Hindlimb muscle (tissue), 1 donor: Measurements from ENCODE around the gene UBE2QL1. TPM values are rescaled to one million over a fixed set of nuclear protein-coding genes. Genes with fewer than 3 reads are reported as not detected.
"Not testable (repeated sequence)": the region's sequence is repeated elsewhere in the genome, so short reads cannot be mapped to it uniquely, and the experiment has no call there.

ENCODE experiments used
- DNase-seq: peaks from one replicate; pipeline ENCODE4 v3.0.0-alpha.2; 2013
- polyA plus RNA-seq: library from polyadenylated mRNA; unstranded; fragments of 120-200 nt; gene quantifications from one replicate; pipeline ENCODE4 v1.2.1, GENCODE V29; 2013; ENCODE audit not compliant: insufficient read length

Gene UBE2QL1
- polyA plus RNA-seq, 1 donor, result 2.3 TPM

GRCh38 chr5:6501701-6502100 is 53.0 kb downstream of the UBE2QL1 start:
- no peak for DNase-seq

- no peak for DNase-seq
These were observed 53.8 kb downstream of the UBE2QL1 start for GRCh38 chr5:6502421-6502820.

- no peak for DNase-seq
These were observed 54.7 kb downstream of the UBE2QL1 start for GRCh38 chr5:6503342-6503741.

GRCh38 chr5:6504677-6505415 is 56.2 kb downstream of the UBE2QL1 start:
- DNase-seq, result no peak

GRCh38 chr5:6505416-6505755 is 56.7 kb downstream of the UBE2QL1 start:
- DNase-seq, result no peak

GRCh38 chr5:6505783-6506557 is 57.3 kb downstream of the UBE2QL1 start:
- DNase-seq, result no peak

GRCh38 chr5:6506611-6507010 is 58.0 kb downstream of the UBE2QL1 start:
- no peak for DNase-seq

- DNase-seq, result no peak
These were observed 60.3 kb downstream of the UBE2QL1 start for GRCh38 chr5:6508931-6509330.

GRCh38 chr5:6510132-6510531 is 61.5 kb downstream of the UBE2QL1 start:
- DNase-seq, result no peak

- DNase-seq, result no peak
These were observed 62.3 kb downstream of the UBE2QL1 start for GRCh38 chr5:6510973-6511372.

GRCh38 chr5:6515812-6516211 is 67.2 kb downstream of the UBE2QL1 start:
- DNase-seq, result not testable (repeated sequence)

- DNase-seq, result no peak
These were observed 68.2 kb downstream of the UBE2QL1 start for GRCh38 chr5:6516823-6517222.

- no peak for DNase-seq
These were observed 68.9 kb downstream of the UBE2QL1 start for GRCh38 chr5:6517510-6517909.

GRCh38 chr5:6518298-6519057 is 69.8 kb downstream of the UBE2QL1 start:
- DNase-seq, result no peak

- DNase-seq, result no peak
These were observed 71.5 kb downstream of the UBE2QL1 start for GRCh38 chr5:6520201-6520600.

GRCh38 chr5:6522331-6522730 is 73.7 kb downstream of the UBE2QL1 start:
- no peak for DNase-seq

- no peak for DNase-seq
These were observed 74.3 kb downstream of the UBE2QL1 start for GRCh38 chr5:6522923-6523322.

GRCh38 chr5:6525422-6525821 is 76.8 kb downstream of the UBE2QL1 start:
- DNase-seq, result no peak

- DNase-seq, result no peak
These were observed 77.3 kb downstream of the UBE2QL1 start for GRCh38 chr5:6525910-6526309.

- DNase-seq, result no peak
These were observed 79.2 kb downstream of the UBE2QL1 start for GRCh38 chr5:6527749-6528455.

- DNase-seq, result no peak
These were observed 86.9 kb downstream of the UBE2QL1 start for GRCh38 chr5:6535594-6535993.

GRCh38 chr5:6539060-6539459 is 90.4 kb downstream of the UBE2QL1 start:
- DNase-seq, result no peak
